Brain pericyte (primary cell): ENCODE measurements around the gene LUZP1.
"Not testable (repeated sequence)": the region's sequence is repeated elsewhere in the genome, so short reads cannot be mapped to it uniquely, and the experiment has no call there.

Experiments
- DNase-seq: peaks from one replicate; pipeline ENCODE4 v3.0.0-alpha.2; 2012; ENCODE audit warnings: low read depth, low spot score

Gene LUZP1

GRCh38 chr1:23168445-23169194 lies at the start of gene LUZP1:
Gene LUZP1, minus strand, starts transcription at chr1:23168856.
- DNase-seq: peak; percentile 59

DNA sequence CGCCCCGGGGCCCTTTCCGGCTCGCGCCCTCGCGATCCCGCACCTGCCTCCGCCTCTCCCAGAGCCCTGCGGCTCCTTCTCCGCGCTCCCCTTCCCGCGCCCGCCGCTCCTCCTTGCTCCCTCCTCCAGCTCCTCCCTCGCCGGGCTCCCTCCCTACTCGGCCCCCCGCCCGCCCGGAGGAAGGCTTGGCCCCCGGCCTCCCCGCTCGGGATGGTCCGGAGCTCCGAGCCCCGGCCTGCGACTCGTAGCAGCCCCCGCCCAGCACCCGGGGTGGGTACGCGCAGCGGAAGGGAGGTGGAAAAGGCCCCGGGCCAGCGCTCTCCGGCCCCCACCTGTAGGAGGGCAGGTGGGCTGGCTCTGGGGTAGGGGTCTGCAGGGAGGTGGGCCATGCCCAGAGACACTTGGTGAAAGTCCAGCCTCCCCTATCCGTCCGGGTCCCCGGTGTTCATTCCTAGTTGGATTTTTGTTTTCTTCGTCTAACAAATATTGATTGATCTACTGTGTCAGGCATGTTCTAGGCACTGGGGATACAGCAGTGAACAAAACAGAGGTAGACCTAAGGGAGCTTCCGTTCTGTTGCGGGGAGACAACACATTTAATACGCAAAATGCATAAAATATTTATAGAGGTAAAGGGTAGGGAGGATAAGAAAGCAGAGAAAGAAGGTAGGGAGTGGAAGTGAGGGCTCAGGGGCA lies 48.9 kb upstream of the LUZP1 start, which contains the start of gene HTR1D:
Gene HTR1D (minus strand): TSS at position 82 of the 695 bp plus-strand sequence. CDS start 23,283 bp downstream, outside the sequence.
- DNase-seq: no peak

GRCh38 chr1:23216771-23217420 lies 48.2 kb upstream of the LUZP1 start:
- DNase-seq: no peak

DNA sequence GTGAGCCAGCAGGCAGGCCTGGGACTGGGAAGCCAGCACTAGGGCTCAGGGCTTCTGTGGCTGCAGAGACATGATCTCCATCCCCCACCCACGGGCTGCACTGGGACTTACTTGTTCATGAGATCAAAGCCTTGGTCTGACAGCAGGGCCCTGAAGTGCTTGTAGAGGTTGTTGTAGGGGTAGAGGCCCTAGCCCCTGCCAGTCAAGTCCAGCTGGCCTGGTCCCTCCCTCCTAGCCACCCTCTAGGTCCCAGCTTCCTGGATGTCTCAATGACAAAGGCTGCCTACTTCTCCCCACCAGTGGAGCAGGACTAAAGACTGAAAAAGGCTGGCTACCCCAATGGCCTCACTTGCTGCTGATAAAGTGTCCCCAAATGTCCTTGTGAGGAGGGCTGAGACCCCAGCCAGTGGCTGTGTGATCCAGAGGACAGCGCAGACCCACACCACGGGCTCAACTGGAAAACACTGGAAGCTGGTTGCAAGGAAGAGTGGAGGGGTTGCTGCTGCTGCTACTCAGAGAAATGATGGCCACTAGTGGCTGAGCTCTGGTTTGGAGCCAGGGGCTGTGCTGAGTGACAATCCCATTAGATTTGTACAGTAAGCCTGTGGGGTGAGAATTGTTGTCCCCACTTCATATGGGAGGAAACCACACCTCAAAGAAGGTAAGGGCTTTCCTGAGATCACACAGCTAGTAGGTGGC lies 47.2 kb upstream of the LUZP1 start:
- DNase-seq: no peak

- no peak for DNase-seq
Measured at GRCh38 chr1:23215291-23215690, 46.6 kb upstream of the LUZP1 start.

GRCh38 chr1:23214640-23215039 lies 46.0 kb upstream of the LUZP1 start:
- no peak for DNase-seq

DNA sequence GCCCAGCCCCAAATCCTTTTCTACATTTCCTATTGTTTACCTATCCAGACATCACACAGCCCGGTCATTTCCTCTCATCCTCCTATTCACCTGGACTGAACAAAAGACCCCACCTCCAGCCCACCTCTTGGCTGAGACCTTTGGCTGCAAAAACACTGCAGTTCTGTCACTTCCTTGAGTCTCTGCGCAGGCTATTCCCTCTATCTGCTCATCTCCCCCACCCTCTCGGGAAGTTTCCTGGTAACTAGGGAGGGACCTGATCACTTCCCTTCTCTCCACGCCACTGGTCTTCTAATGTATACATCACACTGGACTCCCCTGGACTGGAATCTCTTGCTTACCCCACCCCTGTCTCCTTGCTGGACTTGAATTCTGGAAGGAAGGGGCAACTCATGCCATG lies 43.3 kb upstream of the LUZP1 start:
- no peak for DNase-seq

- no peak for DNase-seq
Measured at GRCh38 chr1:23210963-23211362, 42.3 kb upstream of the LUZP1 start.

DNA sequence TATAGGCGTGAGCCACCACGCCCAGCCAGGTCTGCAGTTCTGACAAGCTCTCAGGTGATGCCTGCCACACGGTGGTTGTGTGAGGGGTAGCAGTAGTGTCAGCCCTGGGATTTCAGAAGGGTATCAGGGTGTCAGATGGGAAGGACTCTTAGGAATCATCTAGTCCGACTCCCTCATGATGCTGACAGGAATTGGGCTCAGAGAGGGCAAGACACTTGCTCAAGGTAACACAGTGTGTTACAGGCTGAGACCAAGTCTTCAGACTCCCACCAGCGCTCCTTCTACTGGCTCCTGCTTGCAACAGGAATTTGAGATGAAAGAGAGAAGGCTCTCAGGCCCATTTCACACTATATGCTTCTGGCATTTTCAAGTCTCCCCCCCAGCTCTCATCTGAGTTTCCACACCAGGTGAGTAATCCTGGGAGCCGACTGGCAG lies 41.7 kb upstream of the LUZP1 start:
- no peak for DNase-seq

DNA sequence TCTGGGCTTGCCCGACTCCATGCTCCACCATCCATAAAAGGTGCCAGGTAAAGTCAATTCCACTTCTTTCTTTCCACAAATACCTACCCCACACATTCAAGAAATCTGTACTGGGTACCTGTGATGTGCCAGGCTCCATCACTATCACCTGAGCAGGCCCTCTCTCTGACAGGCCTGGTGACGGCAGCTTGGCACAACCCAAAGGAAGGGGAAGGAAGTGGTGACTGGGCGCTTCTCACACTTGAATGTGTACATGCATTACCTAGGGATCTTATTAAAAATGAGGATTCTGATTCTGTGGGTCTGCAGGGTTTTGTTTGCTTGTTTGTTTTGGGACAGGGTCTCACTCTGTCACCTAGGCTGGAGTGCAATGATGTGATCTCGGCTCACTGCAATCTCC lies 41.1 kb upstream of the LUZP1 start:
- DNase-seq: no peak

GRCh38 chr1:23208527-23208926 lies 39.9 kb upstream of the LUZP1 start:
- DNase-seq: no peak

DNA sequence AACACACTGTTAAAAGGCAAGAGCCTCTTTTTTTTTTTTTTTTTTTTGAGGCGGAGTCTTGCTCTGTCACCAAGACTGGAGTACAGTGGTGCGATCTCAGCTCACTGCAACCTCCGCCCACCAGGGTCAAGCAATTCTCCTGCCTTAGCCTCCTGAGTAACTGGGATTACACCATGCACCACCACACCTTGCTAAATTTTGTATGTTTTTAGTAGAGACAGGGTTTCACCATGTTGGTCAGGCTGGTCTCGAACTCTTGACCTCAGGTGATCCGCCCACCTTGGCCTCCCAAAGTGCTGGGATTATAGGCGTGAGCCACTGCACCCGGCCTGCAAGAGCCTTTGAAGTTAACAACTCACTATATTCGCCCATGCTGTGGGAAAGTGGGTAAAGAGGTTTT lies 39.1 kb upstream of the LUZP1 start:
- not testable (repeated sequence) for DNase-seq

DNA sequence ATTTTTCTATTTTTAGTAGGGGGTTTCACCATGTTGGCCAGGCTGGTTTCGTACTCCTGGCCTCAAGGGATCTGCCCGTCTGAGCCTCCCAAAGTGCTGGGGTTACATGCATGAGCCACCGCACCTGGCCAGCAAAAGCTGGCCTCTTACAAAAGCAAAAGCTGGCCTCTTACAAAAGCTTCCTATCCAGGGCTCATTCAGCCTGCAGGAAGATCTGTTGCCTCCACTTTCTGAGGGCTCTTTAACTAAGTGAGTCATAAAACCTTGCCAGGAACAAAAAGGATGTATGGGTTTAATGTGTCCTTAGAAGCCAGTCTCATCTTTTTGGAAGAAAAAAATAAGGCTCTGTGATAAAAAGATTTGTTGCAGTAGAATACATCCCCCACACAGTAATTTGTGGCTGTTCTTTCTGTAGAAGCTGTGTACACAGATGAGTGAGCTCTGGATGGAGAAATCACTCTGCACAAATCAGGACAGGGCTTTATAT lies 33.6 kb upstream of the LUZP1 start:
- DNase-seq: no peak

DNA sequence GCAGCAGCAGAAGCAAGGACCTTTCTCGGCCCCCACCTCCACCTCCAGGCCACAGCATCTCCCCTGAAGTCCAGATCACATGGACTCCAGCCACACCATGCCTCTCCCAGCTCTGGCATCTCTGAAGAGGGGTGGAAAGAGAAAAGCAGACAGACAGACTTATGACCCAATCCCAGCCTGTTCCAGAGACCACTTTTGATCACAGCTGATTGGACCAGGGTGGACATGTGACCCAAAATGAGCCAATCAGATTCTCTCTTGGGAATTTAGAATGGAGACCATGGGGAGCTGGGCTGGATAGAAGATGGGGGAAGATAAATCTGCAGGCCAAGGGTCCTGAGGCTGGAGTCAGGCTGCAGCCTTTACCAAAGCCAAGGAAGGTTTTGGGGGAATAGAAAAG lies 32.2 kb upstream of the LUZP1 start:
- no peak for DNase-seq

DNA sequence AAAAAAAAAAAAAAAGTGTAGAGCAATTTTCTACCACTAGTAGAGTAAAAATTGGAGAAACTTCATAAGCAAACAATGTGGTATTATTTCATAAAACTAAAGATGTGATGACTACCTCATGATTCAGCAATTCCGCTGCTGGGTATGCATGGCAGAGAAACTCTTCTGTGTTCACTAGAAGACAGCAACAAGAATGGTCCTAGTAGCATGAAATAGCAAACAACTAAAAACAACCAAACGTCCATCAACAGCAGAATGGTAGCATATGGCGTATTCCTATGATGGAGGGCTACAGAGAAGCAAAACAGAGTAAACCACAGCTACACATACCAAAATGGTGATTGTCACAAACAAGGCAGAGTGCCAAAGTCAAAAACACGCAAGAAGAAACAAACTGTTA lies 29.7 kb upstream of the LUZP1 start:
- DNase-seq: peak; percentile 89

- no peak for DNase-seq
Measured at GRCh38 chr1:23196627-23197328, 28.1 kb upstream of the LUZP1 start.

GRCh38 chr1:23194119-23194984 lies 25.7 kb upstream of the LUZP1 start:
- peak; percentile 55 for DNase-seq

- DNase-seq: no peak
Measured at GRCh38 chr1:23193391-23194118, 24.9 kb upstream of the LUZP1 start.

DNA sequence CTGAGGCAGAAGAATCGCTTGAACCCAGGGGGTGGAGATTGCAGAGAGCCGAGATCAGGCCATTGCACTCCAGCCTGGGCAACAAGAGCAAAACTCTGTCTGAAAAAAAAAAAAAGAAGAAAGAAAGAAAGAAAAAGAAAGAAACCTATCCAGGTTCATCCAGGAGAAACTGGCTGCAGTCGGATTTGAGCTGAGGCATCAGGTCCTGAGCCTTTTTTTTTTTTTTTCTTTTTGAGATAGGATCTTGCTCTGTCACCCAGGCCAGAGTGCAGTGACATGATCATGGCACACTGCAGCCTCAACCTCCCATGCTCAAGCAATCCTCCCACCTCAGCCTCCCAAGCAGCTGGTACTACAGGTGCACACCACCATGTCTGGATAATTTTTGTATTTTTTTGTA lies 22.5 kb upstream of the LUZP1 start:
- no peak for DNase-seq
